Right lobe of liver (tissue), 6 donors: Measurements from ENCODE around the gene ARIH2. TPM values are rescaled to one million over a fixed set of nuclear protein-coding genes. Genes with fewer than 3 reads are reported as not detected.

Experiments used
- ATAC-seq, 4 donors: fragments of 200-7000 bp; cut with Tn5 transposase; one replicate each; pipeline ENCODE4 v1.9.1; 2020; ENCODE audit warnings: mild to moderate bottlenecking in 4 of 4, moderate library complexity in 4 of 4
- DNase-seq, 3 donors: peaks; one replicate each; pipeline ENCODE4 v3.0.0-alpha.2; 2020
- H3K27ac ChIP-seq, 3 donors: fragments of 200-600 bp; one replicate each; pipeline ENCODE4 v1.8.0; 2022
- H3K27me3 ChIP-seq, 2 donors: fragments of 200-600 bp; one replicate each; pipeline ENCODE4 v1.8.0; 2022
- H3K36me3 ChIP-seq, 4 donors: fragments of 200-600 bp; sonication (generic) in 1 of 4; one replicate each; pipeline versions ENCODE4 v1.5.1 to v1.8.0; 2017 to 2022; ENCODE audit warnings: control low read depth in 1 of 4
- H3K4me1 ChIP-seq, 4 donors: fragments of 200-600 bp; sonication (generic) in 1 of 4; one replicate each; pipeline versions ENCODE4 v1.5.1 to v1.8.0; 2017 to 2022; ENCODE audit warnings: control low read depth in 1 of 4
- H3K4me3 ChIP-seq, 3 donors: fragments of 200-600 bp; one replicate each; pipeline ENCODE4 v1.8.0; 2022
- H3K9me3 ChIP-seq, 4 donors: fragments of 200-600 bp; sonication (generic) in 1 of 4; one replicate each; pipeline versions ENCODE4 v1.5.1 to v1.8.0; 2017 to 2022; ENCODE audit warnings: control low read depth in 1 of 4
- CTCF ChIP-seq, 4 donors: fragments of 200-600 bp in 3 of 4; fragments of 450-650 bp in 1 of 4; IDR thresholded peaks; one replicate each; pipeline versions ENCODE4 v1.5.1 to v1.8.0; 2016 to 2022; ENCODE audit warnings: antibody characterized with exemption in 4 of 4, mild to moderate bottlenecking in 2 of 4
- POLR2A ChIP-seq: fragments of 450-650 bp; IDR thresholded peaks from one replicate; pipeline ENCODE4 v1.6.1; 2017; ENCODE audit warnings: antibody characterized with exemption, mild to moderate bottlenecking
- WGBS: methylation state at CpG from one replicate; pipeline ENCODE4 v1.1.6; 2018; ENCODE audit warnings: low coverage, low lambda C conversion rate; ENCODE audit not compliant: insufficient coverage; ENCODE audit errors: missing lambda C conversion rate; 5-methylcytosine and 5-hydroxymethylcytosine counted together
- intact Hi-C, 2 donors: fragments of 100-400 bp; cut with DNase I; formaldehyde crosslinking; loops; one replicate each; pipeline versions ENCODE4 v1.11.2 to v1.14.1; 2022
- long read RNA-seq: library from polyadenylated mRNA; unstranded; transcript quantifications from one replicate; pipeline ENCODE4 v2.0.0, GENCODE V29; 2019
- total RNA-seq, 6 experiments: library from RNA; depleted of rRNA in 2 of 6; stranded (reverse); fragments of >200 nt in 2 of 6; fragmentation: NEBNext Ultra II Directional in 3 of 6; extraction: Animal tissue kit (Norgen Biotek cat#: 25700) in 3 of 6; gene quantifications; one replicate each; pipeline versions ENCODE4 v1.1.0 to v1.2.4, GENCODE V29; 2016 to 2023
- donor health status: DM: no; HTN: yes; CAD: no.
- donor health status: DM: no; HTN: no; CAD: no.
- donor health status: DM: no; HTN: no; CAD: no.
- donor health status: DM: no; HTN: yes; CAD: no.
- donor health status: DM: no; HTN: yes; CAD: no.

ARIH2 gene
- total RNA-seq, result 10 to 100 TPM; 34.4 to 44.9 (median 38.2) TPM
- long read RNA-seq, full-length matches to known transcripts, result 2 of 6 reads
- long read RNA-seq, partial matches to known transcripts, result 1 of 6 reads
- long read RNA-seq, other reads (novel, unspliced or antisense), result 3 of 6 reads

- Histone ChIP-seq H3K36me3 (peaks cover 0 to 9% (median 4%) of the 10 kb centered on the region in 4 donors), H3K27ac (peak within 1 kb of the TSS; percentile 83 to 96 (median 89)), H3K4me1 (peaks cover 0 to 10% (median 4%) of the 10 kb centered on the region in 4 donors), H3K9me3 (no peaks in the 10 kb centered on the region), H3K27me3 (no peaks in the 10 kb centered on the region), H3K4me3 (peak within 1 kb of the TSS; percentile 86 to 95 (median 88))
- 0% methylated on average over 37 of the region's 97 CpGs for WGBS
- peak; percentile 85 for TF ChIP-seq POLR2A
- TF ChIP-seq CTCF (IDR thresholded peaks at IDR 0.05), result peak in 1 of 4 donors; percentile 7
- intact Hi-C loops, result no loop called here
- peak; percentile 95 to 97 (median 97) for DNase-seq
- peak; percentile 93 to 96 (median 94) for ATAC-seq
Measured at GRCh38 chr3:48918388-48919214, at the start of gene ARIH2. Gene ARIH2, plus strand, starts transcription at chr3:48918842. Its CDS starts 8,717 bp downstream, at chr3:48927559.

- 94% methylated on average over 8 of the region's 8 CpGs for WGBS
- peaks cover 0 to 20% (median 8%) of the 10 kb centered on the region in 4 donors for H3K4me1 ChIP-seq
- peaks cover 0 to 37% (median 13%) of the 10 kb centered on the region in 4 donors for H3K36me3 ChIP-seq
- TF ChIP-seq POLR2A (no peak), CTCF (IDR thresholded peaks at IDR 0.05) (no peak)
- no peak overlapping the region for H3K27ac ChIP-seq
- no peaks in the 10 kb centered on the region for H3K9me3 ChIP-seq
- no peaks in the 10 kb centered on the region for H3K27me3 ChIP-seq
- H3K4me3 ChIP-seq, result no peak overlapping the region
- intact Hi-C loops, result no loop called here
- no peak for ATAC-seq
- DNase-seq, result no peak
Measured at GRCh38 chr3:48877671-48878070, 41.0 kb upstream of the ARIH2 start.

GRCh38 chr3:48879307-48879993 is 39.2 kb upstream of the ARIH2 start:
- Histone ChIP-seq H3K27ac (no peak overlapping the region), H3K4me1 (peaks cover 0 to 20% (median 8%) of the 10 kb centered on the region in 4 donors), H3K9me3 (no peaks in the 10 kb centered on the region), H3K27me3 (no peaks in the 10 kb centered on the region), H3K4me3 (no peak overlapping the region), H3K36me3 (peaks cover 0 to 43% (median 17%) of the 10 kb centered on the region in 4 donors)
- WGBS, result 78% methylated on average over 6 of the region's 6 CpGs
- no peak for ATAC-seq
- no peak for DNase-seq
- TF ChIP-seq POLR2A, result no peak
- TF ChIP-seq CTCF (IDR thresholded peaks at IDR 0.05), result no peak
- intact Hi-C loops, result no loop called here

GRCh38 chr3:48879994-48880377 is 38.7 kb upstream of the ARIH2 start:
- WGBS, result 75% methylated on average over 3 of the region's 6 CpGs

More at GRCh38 chr3:48879994-48880377, 38.7 kb upstream of the ARIH2 start:
- H3K4me1 ChIP-seq, result peaks cover 0 to 21% (median 8%) of the 10 kb centered on the region in 4 donors
- no peaks in the 10 kb centered on the region for H3K27me3 ChIP-seq
- intact Hi-C loops, result no loop called here
- no peaks in the 10 kb centered on the region for H3K9me3 ChIP-seq
- TF ChIP-seq CTCF (IDR thresholded peaks at IDR 0.05) (no peak), POLR2A (no peak)
- peaks cover 0 to 46% (median 18%) of the 10 kb centered on the region in 4 donors for H3K36me3 ChIP-seq
- no peak overlapping the region for H3K27ac ChIP-seq
- no peak for DNase-seq
- H3K4me3 ChIP-seq, result no peak overlapping the region
- ATAC-seq, result no peak
